Peyer's patch (tissue), 4 donors: Measurements from ENCODE around the gene AMPD3.

Source experiments
- POLR2A ChIP-seq, 2 donors: fragments of 450-650 bp; IDR thresholded peaks; one replicate each; pipeline ENCODE4 v1.5.1; 2017; ENCODE audit warnings: antibody characterized with exemption in 2 of 2, mild to moderate bottlenecking in 2 of 2, moderate library complexity in 2 of 2
- TF ChIP-seq, protein P1 (sequence below), 6 experiments: fragments of 450-650 bp in 4 of 6; fragments of 200-600 bp in 2 of 6; sonication (generic) in 1 of 6; IDR thresholded peaks; one replicate each; pipeline ENCODE4 v1.5.1; 2017 to 2019; ENCODE audit warnings: antibody characterized with exemption in 6 of 6, mild to moderate bottlenecking in 3 of 6, moderate library complexity in 1 of 6

DNA sequence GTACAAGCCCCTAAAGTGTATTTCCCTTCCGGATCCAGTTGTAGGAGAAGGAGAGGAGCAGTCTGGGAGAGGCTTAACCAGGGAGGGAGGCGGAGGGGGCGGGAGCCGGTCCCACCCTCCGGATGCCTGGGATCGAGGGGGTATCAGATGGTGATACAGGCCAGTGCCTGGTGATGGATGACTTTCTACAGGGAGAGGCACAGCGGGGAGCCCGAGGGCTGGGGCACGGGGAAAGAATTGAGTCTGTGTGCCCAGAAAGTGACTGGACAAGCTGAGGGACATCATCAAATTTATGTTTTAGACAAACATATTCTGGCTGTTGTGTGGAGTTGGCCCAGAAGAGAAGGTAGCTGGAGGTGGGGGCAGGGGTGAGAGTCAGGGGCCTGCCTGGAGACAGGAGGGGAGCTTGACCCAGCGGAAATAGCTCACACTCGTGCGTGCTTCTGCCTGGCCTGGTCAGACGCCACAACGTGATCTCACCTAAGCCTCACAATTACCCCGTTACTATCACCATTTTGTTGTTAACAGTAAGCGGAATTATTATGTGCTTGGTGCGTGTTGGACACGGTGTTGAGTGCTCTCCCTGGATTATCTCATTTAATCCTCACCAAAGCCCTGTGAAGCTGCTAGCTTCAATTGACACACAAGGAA lies 42.4 kb downstream of the AMPD3 start:
- TF ChIP-seq, protein P1, sequence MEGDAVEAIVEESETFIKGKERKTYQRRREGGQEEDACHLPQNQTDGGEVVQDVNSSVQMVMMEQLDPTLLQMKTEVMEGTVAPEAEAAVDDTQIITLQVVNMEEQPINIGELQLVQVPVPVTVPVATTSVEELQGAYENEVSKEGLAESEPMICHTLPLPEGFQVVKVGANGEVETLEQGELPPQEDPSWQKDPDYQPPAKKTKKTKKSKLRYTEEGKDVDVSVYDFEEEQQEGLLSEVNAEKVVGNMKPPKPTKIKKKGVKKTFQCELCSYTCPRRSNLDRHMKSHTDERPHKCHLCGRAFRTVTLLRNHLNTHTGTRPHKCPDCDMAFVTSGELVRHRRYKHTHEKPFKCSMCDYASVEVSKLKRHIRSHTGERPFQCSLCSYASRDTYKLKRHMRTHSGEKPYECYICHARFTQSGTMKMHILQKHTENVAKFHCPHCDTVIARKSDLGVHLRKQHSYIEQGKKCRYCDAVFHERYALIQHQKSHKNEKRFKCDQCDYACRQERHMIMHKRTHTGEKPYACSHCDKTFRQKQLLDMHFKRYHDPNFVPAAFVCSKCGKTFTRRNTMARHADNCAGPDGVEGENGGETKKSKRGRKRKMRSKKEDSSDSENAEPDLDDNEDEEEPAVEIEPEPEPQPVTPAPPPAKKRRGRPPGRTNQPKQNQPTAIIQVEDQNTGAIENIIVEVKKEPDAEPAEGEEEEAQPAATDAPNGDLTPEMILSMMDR (IDR thresholded peaks at IDR 0.05) = no peak
- TF ChIP-seq POLR2A (IDR thresholded peaks at IDR 0.05) = no peak
